Fibroblast of lung (primary cell): ENCODE results near the gene NECTIN2. TPM values are rescaled to one million over a fixed set of nuclear protein-coding genes. Genes with fewer than 3 reads are reported as not detected.

Experiments used
- DNase-seq, 2 donors: peaks; one replicate each; pipeline versions ENCODE4 v3.0.0 to v3.0.0-alpha.2; 2010; ENCODE audit warnings: low read depth in 2 of 2
- H2AFZ ChIP-seq: 2 replicates; pipeline ENCODE4 v1.5.1; 2012; ENCODE audit warnings: low read length, control low read depth, inconsistent platforms
- H3K27ac ChIP-seq: 2 replicates; pipeline ENCODE4 v1.5.1; 2011; ENCODE audit warnings: low read length, control low read depth; ENCODE audit not compliant: insufficient read depth
- H3K27me3 ChIP-seq: 2 replicates; pipeline ENCODE4 v1.5.1; 2011; ENCODE audit warnings: mild to moderate bottlenecking, low read length; ENCODE audit not compliant: control insufficient read depth, insufficient read depth
- H3K36me3 ChIP-seq: 2 replicates; pipeline ENCODE4 v1.5.1; 2011; ENCODE audit warnings: low read length; ENCODE audit not compliant: control insufficient read depth, insufficient read depth
- H3K4me1 ChIP-seq: 2 replicates; pipeline ENCODE4 v1.5.1; 2011; ENCODE audit warnings: low read length; ENCODE audit not compliant: control insufficient read depth, insufficient read depth; ENCODE audit errors: extremely low read depth
- H3K4me2 ChIP-seq: 2 replicates; pipeline ENCODE4 v1.5.1; 2011; ENCODE audit warnings: low read length, control low read depth; ENCODE audit not compliant: insufficient read depth; ENCODE audit errors: extremely low read depth
- H3K4me3 ChIP-seq, 4 experiments: fragments of 200-600 bp in 1 of 4; sonication (generic) in 1 of 4; replicated peaks in 1 of 4; 2 replicates each; pipeline ENCODE4 v1.5.1; 2011 to 2016; ENCODE audit warnings: low read length in 4 of 4, low read depth in 3 of 4, mild to moderate bottlenecking in 3 of 4, control low read depth in 2 of 4, inconsistent platforms in 1 of 4, mixed read lengths in 1 of 4; ENCODE audit not compliant: insufficient read depth in 1 of 4; ENCODE audit errors: control extremely low read depth in 1 of 4
- H3K79me2 ChIP-seq: 2 replicates; pipeline ENCODE4 v1.5.1; 2012; ENCODE audit warnings: mild to moderate bottlenecking, low read length, inconsistent platforms; ENCODE audit not compliant: control insufficient read depth, insufficient read depth
- H3K9ac ChIP-seq: 2 replicates; pipeline ENCODE4 v1.5.1; 2011; ENCODE audit warnings: mild to moderate bottlenecking, low read length, control low read depth; ENCODE audit not compliant: insufficient read depth
- H3K9me3 ChIP-seq: 2 replicates; pipeline ENCODE4 v1.5.1; 2012; ENCODE audit warnings: low read depth, low read length; ENCODE audit not compliant: control insufficient read depth, insufficient read depth
- H4K20me1 ChIP-seq: 2 replicates; pipeline ENCODE4 v1.5.1; 2011; ENCODE audit warnings: low read length; ENCODE audit not compliant: control insufficient read depth, insufficient read depth; ENCODE audit errors: extremely low read depth
- CTCF ChIP-seq, 2 donors: IDR thresholded peaks in 1 of 2; conservative IDR thresholded peaks in 1 of 2; 1 replicate in 1 of 2; 2 replicates in 1 of 2; pipeline ENCODE4 v1.5.1; 2011 to 2012; ENCODE audit warnings: low read length in 2 of 2, control low read depth in 1 of 2, inconsistent platforms in 1 of 2, low read depth in 1 of 2, mild to moderate bottlenecking in 1 of 2
- EZH2 ChIP-seq: IDR thresholded peaks from 2 replicates; pipeline ENCODE4 v1.5.1; 2012; ENCODE audit warnings: low read length, control low read depth, mild to moderate bottlenecking; ENCODE audit errors: missing control alignments
- polyA plus RNA-seq, 2 donors: library from polyadenylated mRNA; depleted of rRNA in 1 of 2; stranded (reverse) in 1 of 2; unstranded in 1 of 2; fragments of >200 nt; gene quantifications; 2 replicates each; pipeline ENCODE4 v1.2.1, GENCODE V29; 2011 to 2012; ENCODE audit warnings: missing spikeins in 1 of 2
- total RNA-seq: library from RNA; depleted of rRNA; stranded (reverse); fragments of >200 nt; gene quantifications from 2 replicates; pipeline ENCODE4 v1.2.1, GENCODE V29; 2014

The NECTIN2 gene
- total and polyA plus RNA-seq, 2 donors (not counting 1 experiment from before 2014, with no cell fraction given), result 70.7 to 77.4 TPM

DNA sequence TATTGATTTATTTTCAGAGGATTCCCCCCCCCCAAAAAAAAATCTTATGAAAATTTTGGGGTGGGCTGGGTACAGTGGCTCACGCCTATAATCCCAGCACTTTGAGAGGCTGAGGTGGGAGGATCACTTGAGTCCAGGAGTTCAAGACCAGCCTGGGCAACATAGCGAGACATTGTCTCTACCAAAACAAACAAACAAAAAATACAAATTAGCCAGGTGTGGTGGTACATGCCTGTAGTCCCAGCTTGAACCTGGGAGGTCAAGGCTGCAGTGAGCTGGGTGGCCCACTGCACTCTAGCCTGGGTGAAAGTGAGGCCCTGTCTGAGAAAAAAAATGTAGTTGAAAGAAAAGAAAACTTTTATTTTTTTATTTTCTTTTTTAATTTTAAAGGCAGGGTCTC is 17.9 kb downstream of the NECTIN2 start:
- Histone ChIP-seq H2AFZ (no peak overlapping the region), H3K79me2 (peaks cover 7% of the 10 kb centered on the region), H3K4me3 (no peak overlapping the region), H4K20me1 (no peaks in the 10 kb centered on the region), H3K9ac (no peak overlapping the region), H3K4me2 (no peak overlapping the region), H3K9me3 (no peaks in the 10 kb centered on the region), H3K27ac (no peak overlapping the region), H3K4me1 (no peaks in the 10 kb centered on the region), H3K27me3 (no peaks in the 10 kb centered on the region), H3K36me3 (peaks cover 9% of the 10 kb centered on the region)
- TF ChIP-seq EZH2 (no peak), CTCF (conservative IDR thresholded peaks at IDR 0.05 in 1 of 2, IDR thresholded peaks at IDR 0.05 in 1 of 2; ENCODE audit: low read depth in 1 of 2, low read length in 2 of 2) (no peak)
- no peak for DNase-seq

DNA sequence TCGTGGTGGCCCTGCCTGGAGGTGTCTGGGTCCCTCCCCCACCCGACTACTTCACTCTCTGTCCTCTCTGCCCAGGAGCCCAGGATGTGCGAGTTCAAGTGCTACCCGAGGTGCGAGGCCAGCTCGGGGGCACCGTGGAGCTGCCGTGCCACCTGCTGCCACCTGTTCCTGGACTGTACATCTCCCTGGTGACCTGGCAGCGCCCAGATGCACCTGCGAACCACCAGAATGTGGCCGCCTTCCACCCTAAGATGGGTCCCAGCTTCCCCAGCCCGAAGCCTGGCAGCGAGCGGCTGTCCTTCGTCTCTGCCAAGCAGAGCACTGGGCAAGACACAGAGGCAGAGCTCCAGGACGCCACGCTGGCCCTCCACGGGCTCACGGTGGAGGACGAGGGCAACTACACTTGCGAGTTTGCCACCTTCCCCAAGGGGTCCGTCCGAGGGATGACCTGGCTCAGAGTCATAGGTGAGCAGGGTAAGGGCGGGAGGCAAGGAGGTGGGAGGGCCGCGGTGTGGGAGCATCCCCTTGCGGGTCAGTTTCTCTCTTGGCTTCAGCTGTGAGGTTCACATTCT is 19.2 kb downstream of the NECTIN2 start:
- H3K36me3 ChIP-seq, result peaks cover 8% of the 10 kb centered on the region
- no peak overlapping the region for H3K4me2 ChIP-seq
- no peaks in the 10 kb centered on the region for H3K4me1 ChIP-seq
- DNase-seq, result no peak
- no peaks in the 10 kb centered on the region for H3K27me3 ChIP-seq
- H3K27ac ChIP-seq, result no peak overlapping the region
- no peak overlapping the region for H2AFZ ChIP-seq
- peaks cover 3% of the 10 kb centered on the region for H3K79me2 ChIP-seq
- H3K9me3 ChIP-seq, result no peaks in the 10 kb centered on the region
- H3K9ac ChIP-seq, result no peak overlapping the region
- TF ChIP-seq CTCF (conservative IDR thresholded peaks at IDR 0.05 in 1 of 2, IDR thresholded peaks at IDR 0.05 in 1 of 2; ENCODE audit: low read depth in 1 of 2, low read length in 2 of 2), result no peak
- no peak for TF ChIP-seq EZH2
- H4K20me1 ChIP-seq, result no peaks in the 10 kb centered on the region
- no peak overlapping the region for H3K4me3 ChIP-seq

DNA sequence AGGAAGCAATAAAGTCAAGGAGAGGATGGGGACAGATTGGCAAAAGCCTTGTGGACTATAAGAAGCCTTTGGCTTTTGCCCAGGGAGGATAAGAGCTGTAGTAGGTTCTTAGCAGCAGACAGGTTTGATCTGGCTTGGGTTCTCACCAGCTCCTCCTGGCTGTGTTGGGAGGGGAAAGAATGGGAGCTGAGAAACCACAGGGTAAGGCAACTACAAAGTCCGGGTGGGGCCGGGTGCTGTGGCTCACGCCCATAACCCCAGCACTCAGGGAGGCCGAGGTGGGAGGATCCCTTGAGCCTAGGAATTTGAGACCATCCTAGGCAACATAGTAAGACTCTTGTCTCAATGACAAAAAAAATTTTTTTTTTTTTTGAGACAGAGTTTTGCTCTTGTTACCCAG is 20.6 kb downstream of the NECTIN2 start:
- no peak overlapping the region for H2AFZ ChIP-seq
- no peaks in the 10 kb centered on the region for H3K27me3 ChIP-seq
- no peak overlapping the region for H3K4me3 ChIP-seq
- H3K4me2 ChIP-seq, result no peak overlapping the region
- peaks cover 2% of the 10 kb centered on the region for H3K79me2 ChIP-seq
- no peak overlapping the region for H3K9ac ChIP-seq
- no peak for TF ChIP-seq CTCF (conservative IDR thresholded peaks at IDR 0.05 in 1 of 2, IDR thresholded peaks at IDR 0.05 in 1 of 2; ENCODE audit: low read depth in 1 of 2, low read length in 2 of 2)
- no peak for TF ChIP-seq EZH2
- no peak for DNase-seq
- no peaks in the 10 kb centered on the region for H4K20me1 ChIP-seq
- no peaks in the 10 kb centered on the region for H3K4me1 ChIP-seq
- no peak overlapping the region for H3K27ac ChIP-seq
- H3K9me3 ChIP-seq, result no peaks in the 10 kb centered on the region
- peaks cover 10% of the 10 kb centered on the region for H3K36me3 ChIP-seq
